CD4-positive, alpha-beta T cell treated with Interferon gamma for 1 hour (primary cell): ENCODE results near the gene CLIC5.

Experiments
- DNase-seq: peaks from one replicate; pipeline ENCODE4 v3.0.0-alpha.2; 2020

CLIC5 gene

GRCh38 chr6:45990162-45990561 lies 25.5 kb downstream of the CLIC5 start:
- DNase-seq, result no peak

- no peak for DNase-seq
These were observed 27.0 kb downstream of the CLIC5 start for GRCh38 chr6:45988635-45989034.

GRCh38 chr6:45987856-45988255 lies 27.8 kb downstream of the CLIC5 start:
- no peak for DNase-seq

- no peak for DNase-seq
These were observed 28.9 kb downstream of the CLIC5 start for GRCh38 chr6:45986746-45987274.

- no peak for DNase-seq
These were observed 30.8 kb downstream of the CLIC5 start for GRCh38 chr6:45984788-45985425.

- no peak for DNase-seq
These were observed 31.3 kb downstream of the CLIC5 start for GRCh38 chr6:45984347-45984746.

- DNase-seq, result no peak
These were observed 32.6 kb downstream of the CLIC5 start for GRCh38 chr6:45983062-45983461.

GRCh38 chr6:45982280-45983036 lies 33.2 kb downstream of the CLIC5 start:
- DNase-seq, result no peak

GRCh38 chr6:45981046-45981445 lies 34.6 kb downstream of the CLIC5 start:
- DNase-seq, result no peak

- DNase-seq, result no peak
These were observed 36.3 kb downstream of the CLIC5 start for GRCh38 chr6:45979311-45979710.

- DNase-seq, result no peak
These were observed 41.1 kb downstream of the CLIC5 start for GRCh38 chr6:45974596-45974995.

- DNase-seq, result no peak
These were observed 42.7 kb downstream of the CLIC5 start for GRCh38 chr6:45972795-45973503.

- no peak for DNase-seq
These were observed 44.4 kb downstream of the CLIC5 start for GRCh38 chr6:45971287-45971686.

GRCh38 chr6:45970326-45970725 lies 45.3 kb downstream of the CLIC5 start:
- no peak for DNase-seq

GRCh38 chr6:45969883-45970282 lies 45.8 kb downstream of the CLIC5 start:
- DNase-seq, result no peak

GRCh38 chr6:45969026-45969425 lies 46.6 kb downstream of the CLIC5 start:
- no peak for DNase-seq

- DNase-seq, result no peak
These were observed 48.3 kb downstream of the CLIC5 start for GRCh38 chr6:45967363-45967762.

GRCh38 chr6:45966797-45967196 lies 48.9 kb downstream of the CLIC5 start:
- DNase-seq, result no peak

GRCh38 chr6:45966340-45966739 lies 49.3 kb downstream of the CLIC5 start:
- DNase-seq, result no peak

GRCh38 chr6:45965792-45966191 lies 49.9 kb downstream of the CLIC5 start:
- DNase-seq, result no peak

- no peak for DNase-seq
These were observed 50.7 kb downstream of the CLIC5 start for GRCh38 chr6:45965007-45965406.

- DNase-seq, result no peak
These were observed 51.4 kb downstream of the CLIC5 start for GRCh38 chr6:45964300-45964699.

GRCh38 chr6:45963896-45964295 lies 51.8 kb downstream of the CLIC5 start:
- no peak for DNase-seq

GRCh38 chr6:45961125-45961524 lies 54.5 kb downstream of the CLIC5 start:
- DNase-seq, result no peak
